IMR-90 (cell line): ENCODE measurements around the gene XKR3. TPM values are rescaled to one million over a fixed set of nuclear protein-coding genes. Genes with fewer than 3 reads are reported as not detected.

Experiments used
- ATAC-seq: fragments of 200-7000 bp; cut with Tn5 transposase; 2 replicates; pipeline ENCODE4 v1.9.1; 2020; ENCODE audit warnings: low read depth, mild to moderate bottlenecking, moderate library complexity
- BruUV-seq: library from RNA; stranded (reverse); fragments of 400-500 nt; replicated peaks from 2 replicates; lab custom pipeline; 2021; lab: Mats Ljungman, UMichigan
- CTCF ChIA-PET: fragments of 300-600 bp; formaldehyde crosslinking; extraction: SDS; loops from one replicate; lab custom pipeline; 2021; ENCODE audit warnings: antibody characterized with exemption; lab: Yijun Ruan, JAX
- POLR2A ChIA-PET: fragments of 300-600 bp; sonication (Branson Sonifier 250); formaldehyde crosslinking; loops from one replicate; lab custom pipeline; 2022; ENCODE audit warnings: antibody characterized with exemption; ENCODE audit not compliant: unreplicated experiment; lab: Charles Lee
- DNase-seq: peaks from one replicate; pipeline ENCODE4 v3.0.0; 2013
- H2AFZ ChIP-seq: replicated peaks from 2 replicates; pipeline ENCODE3; 2013; ENCODE audit warnings: low read length, mild to moderate bottlenecking; ENCODE audit not compliant: poor library complexity
- H2AK5ac ChIP-seq: 2 replicates; pipeline ENCODE4 v1.6.1; 2013; ENCODE audit warnings: low read depth, low read length, inconsistent platforms
- H2AK9ac ChIP-seq: replicated peaks from 2 replicates; pipeline ENCODE3; 2013; ENCODE audit warnings: mild to moderate bottlenecking, low read depth, low read length, moderate library complexity; ENCODE audit not compliant: poor library complexity
- H2BK120ac ChIP-seq: 2 replicates; pipeline ENCODE4 v1.6.1; 2013; ENCODE audit warnings: low read depth, low read length, inconsistent platforms
- H2BK15ac ChIP-seq: 3 replicates; pipeline ENCODE4 v1.6.1; 2013; ENCODE audit warnings: low read depth, low read length, inconsistent platforms
- H2BK20ac ChIP-seq: 2 replicates; pipeline ENCODE4 v1.6.1; 2013; ENCODE audit warnings: low read depth, mild to moderate bottlenecking, inconsistent platforms, low read length, moderate library complexity
- H2BK5ac ChIP-seq: 2 replicates; pipeline ENCODE4 v1.6.1; 2013; ENCODE audit warnings: mild to moderate bottlenecking, low read depth, low read length, inconsistent platforms; ENCODE audit not compliant: poor library complexity, severe bottlenecking
- H3K14ac ChIP-seq: replicated peaks from 2 replicates; pipeline ENCODE4 v1.6.1; 2013; ENCODE audit warnings: low read depth, low read length, inconsistent platforms
- H3K18ac ChIP-seq: 2 replicates; pipeline ENCODE4 v1.6.1; 2013; ENCODE audit warnings: low read depth, low read length, control low read depth
- H3K23ac ChIP-seq: 2 replicates; pipeline ENCODE4 v1.6.1; 2013; ENCODE audit warnings: low read depth, low read length, inconsistent platforms
- H3K27ac ChIP-seq: 2 replicates; pipeline ENCODE4 v1.5.1; 2013; ENCODE audit warnings: mild to moderate bottlenecking, control low read depth, low read length; ENCODE audit not compliant: insufficient read depth
- H3K27me3 ChIP-seq: 2 replicates; pipeline ENCODE4 v1.6.1; 2013; ENCODE audit warnings: low read length; ENCODE audit not compliant: control insufficient read depth, insufficient read depth
- H3K36me3 ChIP-seq: 2 replicates; pipeline ENCODE4 v1.6.1; 2013; ENCODE audit warnings: low read length, mixed read lengths; ENCODE audit not compliant: control insufficient read depth, insufficient read depth
- H3K4ac ChIP-seq: 2 replicates; pipeline ENCODE4 v1.6.1; 2013; ENCODE audit warnings: low read depth, low read length, inconsistent platforms
- H3K4me1 ChIP-seq: 2 replicates; pipeline ENCODE4 v1.6.1; 2013; ENCODE audit warnings: low read length, mixed read lengths; ENCODE audit not compliant: control insufficient read depth, insufficient read depth
- H3K4me2 ChIP-seq: 2 replicates; pipeline ENCODE4 v1.6.1; 2013; ENCODE audit warnings: low read depth, mild to moderate bottlenecking, control low read depth, low read length, moderate library complexity
- H3K4me3 ChIP-seq: 2 replicates; pipeline ENCODE4 v1.5.1; 2013; ENCODE audit warnings: low read depth, mild to moderate bottlenecking, control low read depth, low read length, moderate library complexity; ENCODE audit not compliant: insufficient read depth
- H3K56ac ChIP-seq: 2 replicates; pipeline ENCODE4 v1.6.1; 2013; ENCODE audit warnings: low read length, inconsistent platforms; ENCODE audit not compliant: insufficient read depth; ENCODE audit errors: extremely low read depth
- H3K79me1 ChIP-seq, 2 experiments: 2 replicates each; pipeline ENCODE4 v1.6.1; 2013; ENCODE audit warnings: low read length in 2 of 2, inconsistent platforms in 1 of 2, low read depth in 1 of 2
- H3K9ac ChIP-seq: 2 replicates; pipeline ENCODE4 v1.6.1; 2013; ENCODE audit warnings: low read depth, low read length, control low read depth
- H3K9me1 ChIP-seq: 2 replicates; pipeline ENCODE4 v1.6.1; 2013; ENCODE audit warnings: low read length, inconsistent platforms; ENCODE audit not compliant: insufficient read depth
- H3K9me3 ChIP-seq: 2 replicates; pipeline ENCODE4 v1.6.1; 2013; ENCODE audit warnings: low read length; ENCODE audit not compliant: control insufficient read depth, insufficient read depth
- H4K20me1 ChIP-seq: 2 replicates; pipeline ENCODE4 v1.6.1; 2013; ENCODE audit warnings: low read length, inconsistent platforms; ENCODE audit not compliant: insufficient read depth
- H4K5ac ChIP-seq: 2 replicates; pipeline ENCODE4 v1.6.1; 2013; ENCODE audit warnings: mild to moderate bottlenecking, low read depth, low read length, control low read depth
- H4K8ac ChIP-seq, 2 experiments: 2 replicates each; pipeline ENCODE4 v1.6.1; 2013; ENCODE audit warnings: low read depth in 2 of 2, low read length in 2 of 2, control low read depth in 1 of 2, inconsistent platforms in 1 of 2
- H4K91ac ChIP-seq: 2 replicates; pipeline ENCODE4 v1.6.1; 2013; ENCODE audit warnings: low read depth, low read length, inconsistent platforms; ENCODE audit not compliant: insufficient read depth
- BHLHE40 ChIP-seq: fragments of 150-350 bp; IDR thresholded peaks from 2 replicates; pipeline ENCODE4 v1.6.1; 2016; ENCODE audit warnings: mild to moderate bottlenecking, low read depth, low read length
- CEBPB ChIP-seq: IDR thresholded peaks from 2 replicates; pipeline ENCODE4 v1.6.1; 2012; ENCODE audit warnings: low read depth, low read length, improper control_type of control experiment
- CHD1 ChIP-seq: IDR thresholded peaks from 2 replicates; pipeline ENCODE4 v1.6.1; 2012; ENCODE audit warnings: low read depth, low read length, improper control_type of control experiment
- ELK1 ChIP-seq: fragments of 150-350 bp; IDR thresholded peaks from 2 replicates; pipeline ENCODE4 v1.6.1; 2016; ENCODE audit warnings: low read depth, mild to moderate bottlenecking, low read length, moderate library complexity, borderline replicate concordance
- FOS ChIP-seq: fragments of 150-350 bp; IDR thresholded peaks from 2 replicates; pipeline ENCODE4 v1.6.1; 2016; ENCODE audit warnings: low read depth, low read length
- MAFK ChIP-seq: IDR thresholded peaks from 2 replicates; pipeline ENCODE4 v1.6.1; 2012; ENCODE audit warnings: low read depth, low read length, improper control_type of control experiment
- MAZ ChIP-seq: IDR thresholded peaks from 2 replicates; pipeline ENCODE4 v1.6.1; 2012; ENCODE audit warnings: low read depth, mild to moderate bottlenecking, low read length, improper control_type of control experiment, moderate library complexity, borderline replicate concordance
- MXI1 ChIP-seq: IDR thresholded peaks from 2 replicates; pipeline ENCODE4 v1.6.1; 2012; ENCODE audit warnings: low read depth, mild to moderate bottlenecking, low read length, moderate library complexity, borderline replicate concordance
- NFE2L2 ChIP-seq: fragments of 150-350 bp; IDR thresholded peaks from 2 replicates; pipeline ENCODE4 v1.6.1; 2016; ENCODE audit warnings: low read depth, mild to moderate bottlenecking, low read length
- POLR2A ChIP-seq: IDR thresholded peaks from 2 replicates; pipeline ENCODE4 v1.6.1; 2012; ENCODE audit warnings: mild to moderate bottlenecking, low read depth, low read length
- RAD21 ChIP-seq: IDR thresholded peaks from 2 replicates; pipeline ENCODE4 v1.6.1; 2012; ENCODE audit warnings: low read length, improper control_type of control experiment
- RCOR1 ChIP-seq: IDR thresholded peaks from 2 replicates; pipeline ENCODE4 v1.6.1; 2012; ENCODE audit warnings: mild to moderate bottlenecking, low read length, improper control_type of control experiment; ENCODE audit not compliant: insufficient replicate concordance
- RFX5 ChIP-seq: IDR thresholded peaks from 2 replicates; pipeline ENCODE4 v1.8.0; 2012; ENCODE audit warnings: low read depth, mild to moderate bottlenecking, low read length, moderate library complexity
- USF2 ChIP-seq: fragments of 150-350 bp; IDR thresholded peaks from 2 replicates; pipeline ENCODE4 v1.6.1; 2017; ENCODE audit warnings: mild to moderate bottlenecking, antibody characterized with exemption, low read length, low read depth
- WGBS, 2 experiments: methylation state at CpG; one replicate each; pipeline versions ENCODE4 v1.1.5 to v1.1.7; 2013; ENCODE audit warnings: missing lambda C conversion rate in 2 of 2; ENCODE audit not compliant: insufficient read length in 1 of 2; ENCODE audit errors: extremely low coverage in 2 of 2; 5-methylcytosine and 5-hydroxymethylcytosine counted together
- dilution Hi-C: fragments of 300-500 bp; cut with HindIII; formaldehyde crosslinking; loops from one replicate; pipeline ENCODE4 v1.14.3; 2018; ENCODE audit warnings: low sequenced_read_pairs; ENCODE audit not compliant: unreplicated experiment
- in situ Hi-C: fragments of 300-500 bp; cut with MboI; formaldehyde crosslinking; loops from 3 replicates; pipeline ENCODE4 v1.14.3; 2019; ENCODE audit warnings: low sequenced_read_pairs, inconsistent platforms, mixed read lengths
- intact Hi-C: fragments of 100-400 bp; cut with micrococcal nuclease; formaldehyde crosslinking; loops from 2 replicates; pipeline ENCODE4 v1.10.0; 2022
- polyA plus RNA-seq, 3 experiments: library from polyadenylated mRNA; depleted of rRNA; stranded (reverse); fragments of >200 nt; gene quantifications; 2 replicates each; pipeline ENCODE4 v1.2.3, GENCODE V29; 2012; ENCODE audit warnings: low replicate concordance in 1 of 3
- total RNA-seq: library from RNA; depleted of rRNA; stranded (reverse); fragments of >200 nt; gene quantifications from 2 replicates; pipeline ENCODE4 v1.2.3, GENCODE V29; 2012

The XKR3 gene
- total and polyA plus RNA-seq, 2 of the 4 experiments (the other 2 are of a cell fraction), result not detected

- intact Hi-C loops, result no loop called here
- Histone ChIP-seq H3K4ac (no peak overlapping the region), H2BK15ac (no peak overlapping the region), H3K9ac (no peak overlapping the region), H3K9me1 (no peaks in the 10 kb centered on the region), H3K9me3 (no peaks in the 10 kb centered on the region; the same call in 1 of the 2 replicates), H4K20me1 (no peaks in the 10 kb centered on the region), H4K5ac (no peak overlapping the region), H3K27ac (no peak overlapping the region), H3K23ac (no peak overlapping the region), H3K27me3 (no peaks in the 10 kb centered on the region), H4K91ac (no peak overlapping the region), H2BK20ac (no peak overlapping the region), H4K8ac (no peak overlapping the region), H2AFZ (no peak overlapping the region), H2BK5ac (no peak overlapping the region), H3K14ac (no peak overlapping the region), H3K36me3 (no peaks in the 10 kb centered on the region), H3K79me1 (no peaks in the 10 kb centered on the region), H2AK5ac (no peak overlapping the region), H3K4me2 (no peak overlapping the region), H3K4me3 (no peak overlapping the region), H2AK9ac (no peak overlapping the region), H3K18ac (no peak overlapping the region), H2BK120ac (no peak overlapping the region), H3K56ac (no peak overlapping the region), H3K4me1 (no peaks in the 10 kb centered on the region)
- DNase-seq (no peak), ATAC-seq (no peak)
- POLR2A ChIA-PET, result no interaction called here
- TF ChIP-seq RCOR1 (no peak), BHLHE40 (no peak), RAD21 (no peak), ELK1 (no peak), CEBPB (no peak), MXI1 (no peak), RFX5 (no peak), MAFK (no peak), USF2 (no peak), FOS (no peak), MAZ (no peak), CHD1 (no peak), NFE2L2 (no peak), POLR2A (no peak)
- WGBS, 2 experiments, result no CpG with 5 or more reads among the region's 1 CpG
- CTCF ChIA-PET, result no interaction called here
- in situ Hi-C loops, result no loop called here
- BruUV-seq, result no TSS peak
- dilution Hi-C loops, result no loop called here
Observed at GRCh38 chr22:16800358-16800757, 24.9 kb downstream of the XKR3 start.
